ENCODE measurements around the gene RAB10.
"Not testable (repeated sequence)": the region's sequence is repeated elsewhere in the genome, so short reads cannot be mapped to it uniquely, and the experiment has no call there.

RAB10 gene

DNA sequence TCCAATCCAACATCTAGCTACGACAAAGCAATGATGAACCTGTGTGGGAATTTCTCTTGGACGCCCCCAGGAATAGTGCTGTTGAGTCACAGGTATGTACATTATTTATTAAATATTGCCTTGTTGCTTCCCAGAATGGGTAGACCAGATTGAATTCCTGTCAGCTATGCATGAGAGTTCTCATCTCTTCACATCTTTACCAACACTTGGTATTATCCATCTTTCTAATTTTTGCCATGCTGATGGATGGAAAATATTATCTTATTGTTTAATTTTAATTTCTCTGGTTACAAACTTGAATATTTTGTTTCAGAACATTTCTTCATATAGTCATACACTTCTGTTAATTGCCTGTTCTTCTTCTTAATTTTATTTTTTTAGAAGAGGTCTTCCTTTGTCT, 9.6 kb upstream of the RAB10 start:
- TF ChIP-seq, protein P1, sequence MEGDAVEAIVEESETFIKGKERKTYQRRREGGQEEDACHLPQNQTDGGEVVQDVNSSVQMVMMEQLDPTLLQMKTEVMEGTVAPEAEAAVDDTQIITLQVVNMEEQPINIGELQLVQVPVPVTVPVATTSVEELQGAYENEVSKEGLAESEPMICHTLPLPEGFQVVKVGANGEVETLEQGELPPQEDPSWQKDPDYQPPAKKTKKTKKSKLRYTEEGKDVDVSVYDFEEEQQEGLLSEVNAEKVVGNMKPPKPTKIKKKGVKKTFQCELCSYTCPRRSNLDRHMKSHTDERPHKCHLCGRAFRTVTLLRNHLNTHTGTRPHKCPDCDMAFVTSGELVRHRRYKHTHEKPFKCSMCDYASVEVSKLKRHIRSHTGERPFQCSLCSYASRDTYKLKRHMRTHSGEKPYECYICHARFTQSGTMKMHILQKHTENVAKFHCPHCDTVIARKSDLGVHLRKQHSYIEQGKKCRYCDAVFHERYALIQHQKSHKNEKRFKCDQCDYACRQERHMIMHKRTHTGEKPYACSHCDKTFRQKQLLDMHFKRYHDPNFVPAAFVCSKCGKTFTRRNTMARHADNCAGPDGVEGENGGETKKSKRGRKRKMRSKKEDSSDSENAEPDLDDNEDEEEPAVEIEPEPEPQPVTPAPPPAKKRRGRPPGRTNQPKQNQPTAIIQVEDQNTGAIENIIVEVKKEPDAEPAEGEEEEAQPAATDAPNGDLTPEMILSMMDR (IDR thresholded peaks at IDR 0.05; ENCODE audit: poor library complexity, severe bottlenecking), result no peak

DNA sequence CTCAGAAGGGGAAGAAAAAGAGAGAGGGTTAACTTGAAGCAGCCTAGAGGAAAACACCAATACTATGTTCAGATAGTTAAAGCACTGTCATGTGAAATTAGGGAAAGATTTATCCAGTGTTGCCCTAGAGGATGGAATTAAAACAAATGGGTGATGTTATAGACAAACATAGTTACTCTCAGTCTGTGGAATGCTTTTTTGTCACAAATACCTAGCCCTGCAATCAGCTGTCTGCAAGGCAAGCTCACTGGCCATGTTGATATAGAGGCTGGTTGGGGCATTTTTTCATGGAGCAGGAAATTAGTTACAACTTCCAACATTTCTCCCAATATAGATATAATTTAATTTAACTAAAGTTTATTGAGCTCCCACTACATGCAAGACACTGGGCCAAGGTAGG, 8.4 kb upstream of the RAB10 start:
- H3K9me3 ChIP-seq (ENCODE audit: severe bottlenecking), result no peaks in the 10 kb centered on the region
- H3K4me3 ChIP-seq (ENCODE audit: severe bottlenecking), result no peak overlapping the region
- no peaks in the 10 kb centered on the region for H3K27me3 ChIP-seq (ENCODE audit: insufficient read depth, poor library complexity, severe bottlenecking)
- TF ChIP-seq, protein P1 (IDR thresholded peaks at IDR 0.05; ENCODE audit: poor library complexity, severe bottlenecking), result no peak
- no peaks in the 10 kb centered on the region for H3K4me1 ChIP-seq (ENCODE audit: insufficient read depth, poor library complexity, severe bottlenecking)
- DNase-seq (ENCODE audit: low spot score), result no peak
- H3K36me3 ChIP-seq (ENCODE audit: low read depth), result no peaks in the 10 kb centered on the region
- H3K27ac ChIP-seq (ENCODE audit: poor library complexity, severe bottlenecking), result no peak overlapping the region
- ATAC-seq (ENCODE audit: low read depth), result no peak

More for the DNA sequence above, 9.6 kb upstream of the RAB10 start:
- Histone ChIP-seq H3K27me3 (ENCODE audit: insufficient read depth, poor library complexity, severe bottlenecking) (no peaks in the 10 kb centered on the region), H3K4me1 (ENCODE audit: insufficient read depth, poor library complexity, severe bottlenecking) (no peaks in the 10 kb centered on the region), H3K4me3 (ENCODE audit: severe bottlenecking) (no peak overlapping the region), H3K36me3 (ENCODE audit: low read depth) (no peaks in the 10 kb centered on the region), H3K9me3 (ENCODE audit: severe bottlenecking) (no peaks in the 10 kb centered on the region), H3K27ac (ENCODE audit: poor library complexity, severe bottlenecking) (no peak overlapping the region)
- DNase-seq (ENCODE audit: low spot score) (no peak), ATAC-seq (ENCODE audit: low read depth) (no peak)

DNA sequence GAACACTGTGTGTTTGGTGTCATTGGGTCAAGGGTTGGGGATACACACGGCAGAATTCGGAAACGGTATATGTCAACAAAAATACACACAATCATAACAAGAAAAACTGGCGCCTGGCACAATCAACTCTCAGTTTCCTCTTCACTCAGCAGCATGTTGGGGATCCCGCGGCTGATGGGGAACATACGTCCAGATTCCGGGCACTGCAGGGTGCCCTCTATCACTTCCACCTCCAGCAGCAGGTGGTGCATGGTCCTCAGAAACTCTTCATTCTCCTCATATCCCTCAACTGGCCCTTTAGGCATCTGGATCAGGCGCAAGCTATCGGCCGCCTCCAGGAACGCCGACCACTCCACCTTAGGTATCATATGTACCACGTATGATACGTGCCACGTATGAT, 5.8 kb upstream of the RAB10 start:
- not testable (repeated sequence) for H3K36me3 ChIP-seq (ENCODE audit: low read depth); H3K9me3 ChIP-seq (ENCODE audit: severe bottlenecking); ATAC-seq (ENCODE audit: low read depth); H3K27ac ChIP-seq (ENCODE audit: poor library complexity, severe bottlenecking); H3K27me3 ChIP-seq (ENCODE audit: insufficient read depth, poor library complexity, severe bottlenecking); H3K4me1 ChIP-seq (ENCODE audit: insufficient read depth, poor library complexity, severe bottlenecking); H3K4me3 ChIP-seq (ENCODE audit: severe bottlenecking); DNase-seq (ENCODE audit: low spot score)

DNA sequence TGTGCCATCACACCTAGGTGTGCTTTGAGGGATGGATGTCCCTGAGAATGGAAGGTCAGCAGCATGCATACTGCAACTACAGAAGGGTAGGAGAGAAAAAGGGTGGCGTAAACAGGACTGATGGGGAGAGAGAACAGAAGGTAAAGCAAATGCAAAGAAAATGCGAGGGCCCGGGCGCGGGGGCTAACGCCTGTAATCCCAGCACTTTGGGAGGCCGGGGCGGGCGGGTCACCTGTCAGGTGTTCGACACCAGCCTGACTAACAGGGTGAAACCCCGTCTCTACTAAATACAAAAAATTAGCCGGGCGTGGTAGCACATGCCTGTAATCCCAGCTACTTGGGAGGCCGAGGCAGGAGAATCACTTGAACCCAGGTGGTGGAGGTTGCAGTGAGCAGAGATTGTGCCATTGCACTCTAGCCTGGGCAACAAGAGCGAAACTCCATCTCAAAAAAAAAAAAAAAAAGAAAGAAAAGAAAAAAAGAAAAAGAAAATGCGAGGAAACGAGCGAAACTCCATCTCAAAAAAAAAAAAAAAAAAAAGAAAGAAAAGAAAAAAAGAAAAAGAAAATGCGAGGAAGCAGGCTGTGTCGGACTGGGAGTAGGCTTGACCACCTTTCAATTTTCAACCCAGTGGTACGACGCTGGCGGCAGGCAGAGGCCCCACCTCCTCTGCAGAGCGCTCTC, 1.2 kb upstream of the RAB10 start:
- not testable (repeated sequence) for H3K27me3 ChIP-seq (ENCODE audit: insufficient read depth, poor library complexity, severe bottlenecking); ATAC-seq (ENCODE audit: low read depth); H3K9me3 ChIP-seq (ENCODE audit: severe bottlenecking); H3K4me1 ChIP-seq (ENCODE audit: insufficient read depth, poor library complexity, severe bottlenecking); DNase-seq (ENCODE audit: low spot score)
- Histone ChIP-seq H3K27ac (ENCODE audit: poor library complexity, severe bottlenecking) (peak overlapping the region; percentile 93), H3K4me3 (ENCODE audit: severe bottlenecking) (peak overlapping the region; percentile 68), H3K36me3 (ENCODE audit: low read depth) (peaks cover 26% of the 10 kb centered on the region)

DNA sequence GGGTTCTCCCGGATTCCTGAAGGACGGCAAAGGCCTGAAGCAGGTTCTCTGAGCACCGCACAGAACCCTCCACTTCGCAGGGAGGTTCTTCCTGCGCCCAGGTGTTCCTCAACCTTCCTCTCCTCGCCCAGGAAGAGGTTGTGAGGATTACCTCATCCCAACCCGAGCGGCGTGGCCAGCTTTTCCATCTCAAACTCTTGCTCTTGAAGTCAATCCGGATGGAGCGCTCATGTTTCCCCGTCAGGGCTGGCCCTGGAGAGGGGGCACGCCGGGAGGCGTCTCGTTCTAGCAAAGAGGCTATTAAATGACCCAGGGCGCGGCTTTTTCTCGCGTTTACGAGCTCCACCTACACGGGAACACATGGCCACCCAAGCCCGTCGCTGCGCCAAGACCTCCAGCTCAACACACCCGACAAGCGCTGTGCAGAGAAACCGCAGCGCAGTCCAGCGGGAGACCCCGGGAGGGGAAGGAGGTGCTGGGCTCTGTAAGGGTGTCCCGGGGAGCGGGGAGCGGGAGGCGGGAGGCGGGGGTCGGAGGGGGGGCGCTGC, 540 bp upstream of the RAB10 start:
- TF ChIP-seq, protein P1 (IDR thresholded peaks at IDR 0.05; ENCODE audit: poor library complexity, severe bottlenecking), result peak; percentile 5
- peaks cover 29% of the 10 kb centered on the region for H3K36me3 ChIP-seq (ENCODE audit: low read depth)
- H3K27ac ChIP-seq (ENCODE audit: poor library complexity, severe bottlenecking), result peak overlapping the region; percentile 93
- H3K4me1 ChIP-seq (ENCODE audit: insufficient read depth, poor library complexity, severe bottlenecking), result peaks cover 4% of the 10 kb centered on the region
- H3K27me3 ChIP-seq (ENCODE audit: insufficient read depth, poor library complexity, severe bottlenecking), result no peaks in the 10 kb centered on the region
- ATAC-seq (ENCODE audit: low read depth), result peak; percentile 62
- no peaks in the 10 kb centered on the region for H3K9me3 ChIP-seq (ENCODE audit: severe bottlenecking)
- H3K4me3 ChIP-seq (ENCODE audit: severe bottlenecking), result peak overlapping the region; percentile 68
- DNase-seq (ENCODE audit: low spot score), result peak; percentile 90

DNA sequence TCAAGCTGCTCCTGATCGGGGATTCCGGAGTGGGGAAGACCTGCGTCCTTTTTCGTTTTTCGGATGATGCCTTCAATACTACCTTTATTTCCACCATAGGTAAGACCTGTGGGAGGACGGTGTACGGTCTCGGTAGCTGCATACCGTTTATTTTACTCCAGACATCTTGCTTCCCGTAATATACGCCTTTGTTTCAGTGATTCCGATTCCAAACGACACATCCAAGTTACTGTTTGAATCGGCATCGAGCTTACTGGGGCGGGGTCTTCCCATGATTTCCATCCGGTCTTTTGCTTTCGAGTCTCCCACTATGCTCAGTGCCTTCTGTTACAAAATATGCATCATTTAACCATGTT, 731 bp downstream of the RAB10 start:
- no peak for ATAC-seq (ENCODE audit: low read depth)
- H3K4me1 ChIP-seq (ENCODE audit: insufficient read depth, poor library complexity, severe bottlenecking), result peaks cover 4% of the 10 kb centered on the region
- no peaks in the 10 kb centered on the region for H3K27me3 ChIP-seq (ENCODE audit: insufficient read depth, poor library complexity, severe bottlenecking)
- peak overlapping the region; percentile 93 for H3K27ac ChIP-seq (ENCODE audit: poor library complexity, severe bottlenecking)
- H3K4me3 ChIP-seq (ENCODE audit: severe bottlenecking), result peak overlapping the region; percentile 68
- no peaks in the 10 kb centered on the region for H3K9me3 ChIP-seq (ENCODE audit: severe bottlenecking)
- H3K36me3 ChIP-seq (ENCODE audit: low read depth), result peaks cover 38% of the 10 kb centered on the region
- DNase-seq (ENCODE audit: low spot score), result no peak
- TF ChIP-seq, protein P1 (IDR thresholded peaks at IDR 0.05; ENCODE audit: poor library complexity, severe bottlenecking), result no peak
